ENCODE data around the gene NID1.
"Not testable (repeated sequence)": the region's sequence is repeated elsewhere in the genome, so short reads cannot be mapped to it uniquely, and the experiment has no call there.

Gene NID1

DNA sequence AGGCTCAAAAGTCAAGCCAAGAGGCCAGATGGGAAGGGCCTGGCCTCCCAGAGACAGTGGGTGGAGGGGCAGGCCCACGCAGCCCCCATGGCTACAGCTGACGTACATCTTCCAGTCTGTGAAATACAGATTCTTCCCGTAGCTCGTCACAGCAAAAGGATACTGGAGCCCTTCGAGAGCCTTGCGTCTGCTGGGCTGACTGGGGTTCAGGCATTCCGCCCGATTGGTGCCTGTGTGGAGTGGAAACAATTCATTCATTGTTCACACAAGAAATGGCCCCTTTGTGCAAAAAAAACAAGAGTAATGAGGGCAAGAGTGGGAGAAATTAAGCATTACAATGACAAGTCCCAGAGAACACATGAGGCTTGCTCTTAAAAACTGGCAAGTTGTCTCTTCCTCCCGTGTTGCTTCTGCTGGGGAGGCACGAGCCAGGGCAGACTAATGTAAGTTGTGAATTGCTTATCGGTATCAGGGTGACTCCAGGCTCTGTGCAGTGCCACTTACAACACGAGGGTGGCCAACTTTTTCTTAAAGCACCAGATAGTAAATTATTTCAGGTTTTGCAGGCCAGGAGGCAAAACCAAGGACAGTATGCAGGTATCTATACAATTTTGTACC lies 85.1 kb downstream of the NID1 start:
- H2AFZ ChIP-seq (ENCODE audit: low read depth) = no peak overlapping the region
- H3K4me1 ChIP-seq (ENCODE audit: low read depth, poor library complexity, severe bottlenecking) = no peaks in the 10 kb centered on the region
- no peaks in the 10 kb centered on the region for H3K36me3 ChIP-seq (ENCODE audit: insufficient read depth)
- no peak overlapping the region for H3K4me3 ChIP-seq (IDR thresholded peaks at IDR 0.05; ENCODE audit: insufficient read depth, low read depth, low read length)
- TF ChIP-seq, protein P1, sequence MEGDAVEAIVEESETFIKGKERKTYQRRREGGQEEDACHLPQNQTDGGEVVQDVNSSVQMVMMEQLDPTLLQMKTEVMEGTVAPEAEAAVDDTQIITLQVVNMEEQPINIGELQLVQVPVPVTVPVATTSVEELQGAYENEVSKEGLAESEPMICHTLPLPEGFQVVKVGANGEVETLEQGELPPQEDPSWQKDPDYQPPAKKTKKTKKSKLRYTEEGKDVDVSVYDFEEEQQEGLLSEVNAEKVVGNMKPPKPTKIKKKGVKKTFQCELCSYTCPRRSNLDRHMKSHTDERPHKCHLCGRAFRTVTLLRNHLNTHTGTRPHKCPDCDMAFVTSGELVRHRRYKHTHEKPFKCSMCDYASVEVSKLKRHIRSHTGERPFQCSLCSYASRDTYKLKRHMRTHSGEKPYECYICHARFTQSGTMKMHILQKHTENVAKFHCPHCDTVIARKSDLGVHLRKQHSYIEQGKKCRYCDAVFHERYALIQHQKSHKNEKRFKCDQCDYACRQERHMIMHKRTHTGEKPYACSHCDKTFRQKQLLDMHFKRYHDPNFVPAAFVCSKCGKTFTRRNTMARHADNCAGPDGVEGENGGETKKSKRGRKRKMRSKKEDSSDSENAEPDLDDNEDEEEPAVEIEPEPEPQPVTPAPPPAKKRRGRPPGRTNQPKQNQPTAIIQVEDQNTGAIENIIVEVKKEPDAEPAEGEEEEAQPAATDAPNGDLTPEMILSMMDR (conservative IDR thresholded peaks at IDR 0.05; ENCODE audit: low read depth, low read length) = no peak
- no peak overlapping the region for H3K27ac ChIP-seq
- H4K20me1 ChIP-seq (ENCODE audit: insufficient read depth) = no peaks in the 10 kb centered on the region
- no peak overlapping the region for H3K9ac ChIP-seq
- H3K27me3 ChIP-seq (ENCODE audit: insufficient read depth, low read depth) = no peaks in the 10 kb centered on the region
- no peaks in the 10 kb centered on the region for H3K79me2 ChIP-seq (ENCODE audit: insufficient read depth, low read depth)
- H3K4me2 ChIP-seq = no peak overlapping the region

DNA sequence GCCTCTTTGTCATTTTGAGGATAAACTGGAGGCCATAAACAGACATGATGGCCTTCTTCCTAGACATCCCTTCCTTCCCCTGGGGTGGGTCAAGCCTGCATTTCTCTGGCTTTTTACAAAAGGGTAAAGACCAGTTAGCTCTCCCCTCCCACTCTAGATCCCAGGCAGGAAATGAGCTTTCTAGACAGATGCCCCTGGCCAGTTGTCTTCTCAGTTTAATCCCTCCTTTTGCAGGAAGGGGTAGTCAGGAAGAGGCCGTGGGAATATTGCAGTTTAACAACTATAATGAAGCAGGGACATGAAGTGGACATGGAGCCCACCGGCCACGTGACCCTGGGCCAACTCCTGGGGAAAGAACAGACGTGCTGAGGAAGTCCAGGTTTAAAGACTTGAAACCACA lies 85.7 kb downstream of the NID1 start:
- H4K20me1 ChIP-seq (ENCODE audit: insufficient read depth) = no peaks in the 10 kb centered on the region
- H3K4me3 ChIP-seq (IDR thresholded peaks at IDR 0.05; ENCODE audit: insufficient read depth, low read depth, low read length) = no peak overlapping the region
- no peaks in the 10 kb centered on the region for H3K36me3 ChIP-seq (ENCODE audit: insufficient read depth)
- H3K79me2 ChIP-seq (ENCODE audit: insufficient read depth, low read depth) = no peaks in the 10 kb centered on the region
- H3K27me3 ChIP-seq (ENCODE audit: insufficient read depth, low read depth) = no peaks in the 10 kb centered on the region
- H3K4me1 ChIP-seq (ENCODE audit: low read depth, poor library complexity, severe bottlenecking) = no peaks in the 10 kb centered on the region
- TF ChIP-seq, protein P1 (conservative IDR thresholded peaks at IDR 0.05; ENCODE audit: low read depth, low read length) = no peak
- no peak overlapping the region for H2AFZ ChIP-seq (ENCODE audit: low read depth)
- H3K9ac ChIP-seq = no peak overlapping the region
- no peak overlapping the region for H3K27ac ChIP-seq
- no peak overlapping the region for H3K4me2 ChIP-seq

DNA sequence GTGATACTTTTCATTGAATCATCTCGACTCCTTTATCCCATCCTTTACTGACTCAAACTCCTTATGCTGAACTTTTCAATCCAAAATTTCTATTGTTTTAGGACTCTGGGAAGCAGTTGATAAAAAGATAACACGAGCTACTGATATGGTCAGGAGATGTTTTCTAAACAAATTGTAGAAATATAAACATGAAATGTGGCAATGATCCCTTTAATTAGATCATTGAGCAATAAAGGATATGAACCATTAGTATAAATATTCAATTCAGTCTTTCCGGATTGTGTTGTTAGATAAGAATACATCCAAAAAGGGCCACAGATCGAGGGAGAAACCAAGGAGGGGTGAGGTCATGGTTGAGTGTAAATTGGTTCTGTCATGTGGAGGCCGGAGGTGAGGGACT lies 88.4 kb downstream of the NID1 start:
- Histone ChIP-seq H3K4me2 (no peak overlapping the region), H3K36me3 (ENCODE audit: insufficient read depth) (no peaks in the 10 kb centered on the region), H3K27ac (no peak overlapping the region), H3K79me2 (ENCODE audit: insufficient read depth, low read depth) (no peaks in the 10 kb centered on the region), H2AFZ (ENCODE audit: low read depth) (no peak overlapping the region), H3K4me1 (ENCODE audit: low read depth, poor library complexity, severe bottlenecking) (peaks cover 1% of the 10 kb centered on the region), H3K27me3 (ENCODE audit: insufficient read depth, low read depth) (no peaks in the 10 kb centered on the region), H3K9ac (no peak overlapping the region), H3K4me3 (IDR thresholded peaks at IDR 0.05; ENCODE audit: insufficient read depth, low read depth, low read length) (no peak overlapping the region), H4K20me1 (ENCODE audit: insufficient read depth) (no peaks in the 10 kb centered on the region)
- TF ChIP-seq, protein P1 (conservative IDR thresholded peaks at IDR 0.05; ENCODE audit: low read depth, low read length) = no peak

DNA sequence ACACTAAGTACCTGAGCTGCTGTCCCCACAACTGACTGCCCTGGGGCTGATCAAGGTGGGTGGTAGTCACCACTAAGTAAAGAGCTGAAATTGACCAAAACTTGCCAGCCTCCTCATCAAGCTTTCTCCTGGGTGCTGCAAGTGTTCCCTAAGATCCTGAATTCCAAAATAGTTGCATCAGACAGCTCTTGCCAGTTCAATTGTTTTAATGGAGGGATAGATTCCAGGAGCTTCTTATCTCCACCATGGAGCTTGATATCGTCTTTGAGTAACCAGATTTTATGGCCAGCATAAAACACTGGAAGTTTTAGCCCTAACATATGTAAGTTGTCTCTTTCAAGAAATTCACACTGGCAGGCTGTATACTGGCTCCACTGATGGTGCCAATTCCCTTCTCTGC lies 90.3 kb downstream of the NID1 start:
- H3K4me3 ChIP-seq (IDR thresholded peaks at IDR 0.05; ENCODE audit: insufficient read depth, low read depth, low read length) = no peak overlapping the region
- no peak overlapping the region for H3K4me2 ChIP-seq
- peaks cover 6% of the 10 kb centered on the region for H3K4me1 ChIP-seq (ENCODE audit: low read depth, poor library complexity, severe bottlenecking)
- no peaks in the 10 kb centered on the region for H3K79me2 ChIP-seq (ENCODE audit: insufficient read depth, low read depth)
- TF ChIP-seq, protein P1 (conservative IDR thresholded peaks at IDR 0.05; ENCODE audit: low read depth, low read length) = no peak
- H4K20me1 ChIP-seq (ENCODE audit: insufficient read depth) = no peaks in the 10 kb centered on the region
- H3K27me3 ChIP-seq (ENCODE audit: insufficient read depth, low read depth) = no peaks in the 10 kb centered on the region
- no peak overlapping the region for H3K27ac ChIP-seq
- no peak overlapping the region for H3K9ac ChIP-seq
- no peaks in the 10 kb centered on the region for H3K36me3 ChIP-seq (ENCODE audit: insufficient read depth)
- H2AFZ ChIP-seq (ENCODE audit: low read depth) = no peak overlapping the region

DNA sequence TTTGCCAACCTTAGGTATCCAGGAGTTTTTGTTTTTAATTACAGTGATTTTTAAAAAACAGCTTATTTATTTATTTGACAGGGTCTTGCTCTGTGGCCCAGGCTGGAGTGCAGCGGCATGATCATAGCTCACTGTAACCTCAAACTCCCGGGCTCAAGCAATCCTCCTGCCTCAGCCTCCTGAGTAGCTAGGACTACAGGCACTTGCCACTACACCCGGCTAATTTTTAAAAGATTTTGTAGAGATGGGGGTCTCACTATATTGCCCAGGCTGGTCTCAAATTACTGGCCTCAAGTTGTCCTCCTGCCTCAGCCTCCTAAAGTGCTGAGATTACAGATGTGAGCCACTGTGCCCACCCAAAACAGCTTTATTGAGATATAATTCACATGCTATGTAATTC lies 92.2 kb downstream of the NID1 start:
- Histone ChIP-seq H3K9ac (peak overlapping the region; percentile 60; the same call in 1 of the 2 replicates), H2AFZ (ENCODE audit: low read depth) (peak overlapping the region; percentile 92), H3K4me2 (peak overlapping the region; percentile 67; the same call in 1 of the 2 replicates)
- not testable (repeated sequence) for H3K27ac ChIP-seq; H3K79me2 ChIP-seq (ENCODE audit: insufficient read depth, low read depth); H4K20me1 ChIP-seq (ENCODE audit: insufficient read depth); H3K36me3 ChIP-seq (ENCODE audit: insufficient read depth); H3K27me3 ChIP-seq (ENCODE audit: insufficient read depth, low read depth); H3K4me3 ChIP-seq (IDR thresholded peaks at IDR 0.05; ENCODE audit: insufficient read depth, low read depth, low read length); H3K4me1 ChIP-seq (ENCODE audit: low read depth, poor library complexity, severe bottlenecking)
